CD4-positive, CD25-positive, alpha-beta regulatory T cell (primary cell): ENCODE measurements around the gene OR2A42. TPM values are rescaled to one million over a fixed set of nuclear protein-coding genes. Genes with fewer than 3 reads are reported as not detected.
"Not testable (repeated sequence)": the region's sequence is repeated elsewhere in the genome, so short reads cannot be mapped to it uniquely, and the experiment has no call there.

Experiments
- ATAC-seq, 2 donors: fragments of 150-1000 bp; cut with Tn5 transposase; one replicate each; pipeline ENCODE4 v1.10.0; 2021; ENCODE audit warnings: low read depth in 2 of 2, moderate number of reproducible peaks in 2 of 2, moderate library complexity in 1 of 2
- DNase-seq, 3 donors: peaks; one replicate each; pipeline versions ENCODE4 v3.0.0 to v3.0.0-alpha.2; 2012 to 2022; ENCODE audit warnings: mixed read lengths in 1 of 3
- H3K27ac ChIP-seq: one replicate; pipeline ENCODE4 v1.7.0; 2013; ENCODE audit warnings: mild to moderate bottlenecking, low read length; ENCODE audit not compliant: insufficient read depth, poor library complexity, severe bottlenecking
- H3K27me3 ChIP-seq: one replicate; pipeline ENCODE4 v1.7.0; 2013; ENCODE audit warnings: low read length; ENCODE audit not compliant: control insufficient read depth, insufficient read depth
- H3K36me3 ChIP-seq: one replicate; pipeline ENCODE4 v1.7.0; 2013; ENCODE audit warnings: mild to moderate bottlenecking, low read length, moderate library complexity; ENCODE audit not compliant: control insufficient read depth, insufficient read depth
- H3K4me1 ChIP-seq: 2 replicates; pipeline ENCODE4 v1.7.0; 2013; ENCODE audit warnings: mild to moderate bottlenecking, low read length; ENCODE audit not compliant: insufficient read depth, control insufficient read depth, poor library complexity, severe bottlenecking
- H3K4me3 ChIP-seq: one replicate; pipeline ENCODE4 v1.7.0; 2013; ENCODE audit warnings: low read depth, mild to moderate bottlenecking, low read length, moderate library complexity
- H3K9me3 ChIP-seq, 2 experiments: 1 replicate in 1 of 2; 2 replicates in 1 of 2; pipeline ENCODE4 v1.7.0; 2013; ENCODE audit warnings: low read length in 2 of 2, mild to moderate bottlenecking in 1 of 2, moderate library complexity in 1 of 2; ENCODE audit not compliant: control insufficient read depth in 2 of 2
- H3K27ac Mint-ChIP-seq, 3 donors: one replicate each; pipeline ENCODE4 v1.8.0; 2020 to 2022; ENCODE audit warnings: mild to moderate bottlenecking in 3 of 3, mixed read lengths in 3 of 3, moderate library complexity in 2 of 3
- H3K27me3 Mint-ChIP-seq: one replicate; pipeline ENCODE4 v1.8.0; 2022; ENCODE audit warnings: mild to moderate bottlenecking, mixed read lengths
- H3K36me3 Mint-ChIP-seq: one replicate; pipeline ENCODE4 v1.8.0; 2020; ENCODE audit warnings: mixed read lengths
- H3K4me1 Mint-ChIP-seq, 4 donors: one replicate each; pipeline ENCODE4 v1.8.0; 2020 to 2022; ENCODE audit warnings: mixed read lengths in 4 of 4, mild to moderate bottlenecking in 1 of 4
- H3K4me3 Mint-ChIP-seq, 4 donors: one replicate each; pipeline ENCODE4 v1.8.0; 2020 to 2022; ENCODE audit warnings: mild to moderate bottlenecking in 4 of 4, mixed read lengths in 4 of 4, moderate library complexity in 3 of 4
- H3K9me3 Mint-ChIP-seq, 7 donors: one replicate each; pipeline ENCODE4 v1.8.0; 2020 to 2022; ENCODE audit warnings: mixed read lengths in 7 of 7, mild to moderate bottlenecking in 3 of 7, moderate library complexity in 2 of 7
- polyA plus RNA-seq, 4 donors: library from polyadenylated mRNA; unstranded; fragments of 300-500 nt; fragmentation: Illumina TruSeq; gene quantifications; one replicate each; pipeline ENCODE4 v1.2.3, GENCODE V29; 2021
- total RNA-seq: library from RNA; stranded (reverse); gene quantifications from one replicate; pipeline ENCODE4 v1.2.3, GENCODE V29; 2022

Gene OR2A42
- total and polyA plus RNA-seq, 5 donors from 2014 or later = 0.14 to 0.30 (median 0.24) TPM; not detected in 2

DNA sequence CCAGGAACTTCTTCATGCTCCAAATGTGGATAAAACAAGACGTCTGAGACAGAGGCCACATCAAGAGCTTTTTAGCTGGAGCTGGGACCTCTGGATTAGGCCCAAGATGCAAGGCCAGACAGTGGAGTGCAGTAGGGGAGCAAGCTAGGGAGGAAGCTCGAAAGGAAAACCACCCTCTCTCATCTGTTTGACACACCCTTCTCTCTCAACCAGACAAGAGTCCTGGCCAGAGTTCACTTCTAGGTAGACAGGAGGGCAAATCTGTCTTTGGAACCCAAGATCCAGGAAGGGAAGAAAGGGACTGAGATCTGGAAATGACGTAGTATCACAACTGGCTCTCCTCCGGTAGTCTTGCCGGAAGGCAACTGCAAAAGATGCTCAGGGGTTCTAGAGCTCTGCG, 45.0 kb downstream of the OR2A42 start:
- not testable (repeated sequence) for H3K27me3 ChIP-seq, H3K36me3 ChIP-seq, H3K9me3 ChIP-seq, ATAC-seq, H3K27ac ChIP-seq, DNase-seq, H3K4me3 Mint-ChIP-seq, H3K36me3 Mint-ChIP-seq, H3K9me3 Mint-ChIP-seq, H3K4me1 Mint-ChIP-seq, H3K4me3 ChIP-seq, H3K27ac Mint-ChIP-seq, H3K27me3 Mint-ChIP-seq, H3K4me1 ChIP-seq

- H3K4me1 Mint-ChIP-seq, H3K4me3 Mint-ChIP-seq, DNase-seq, H3K36me3 Mint-ChIP-seq, H3K27ac ChIP-seq, H3K27ac Mint-ChIP-seq, H3K27me3 Mint-ChIP-seq, H3K9me3 Mint-ChIP-seq, H3K4me1 ChIP-seq, H3K9me3 ChIP-seq, H3K27me3 ChIP-seq, H3K36me3 ChIP-seq, H3K4me3 ChIP-seq: not testable (repeated sequence)
- ATAC-seq = peak in 1 of 2 donors; percentile 8
Measured at GRCh38 chr7:144193782-144194181, 45.6 kb downstream of the OR2A42 start.

- not testable (repeated sequence) for H3K4me1 Mint-ChIP-seq, H3K4me3 ChIP-seq, H3K36me3 ChIP-seq, H3K27ac Mint-ChIP-seq, H3K27me3 ChIP-seq, H3K4me3 Mint-ChIP-seq, ATAC-seq, H3K36me3 Mint-ChIP-seq, H3K9me3 ChIP-seq, H3K27ac ChIP-seq, DNase-seq, H3K4me1 ChIP-seq, H3K9me3 Mint-ChIP-seq, H3K27me3 Mint-ChIP-seq
Measured at GRCh38 chr7:144188578-144189171, 50.7 kb downstream of the OR2A42 start.

- DNase-seq, ATAC-seq, H3K4me1 Mint-ChIP-seq, H3K4me3 ChIP-seq, H3K27ac Mint-ChIP-seq, H3K9me3 Mint-ChIP-seq, H3K36me3 Mint-ChIP-seq, H3K9me3 ChIP-seq, H3K27ac ChIP-seq, H3K27me3 ChIP-seq, H3K27me3 Mint-ChIP-seq, H3K4me1 ChIP-seq, H3K4me3 Mint-ChIP-seq, H3K36me3 ChIP-seq: not testable (repeated sequence)
Measured at GRCh38 chr7:144187848-144188247, 51.6 kb downstream of the OR2A42 start.

DNA sequence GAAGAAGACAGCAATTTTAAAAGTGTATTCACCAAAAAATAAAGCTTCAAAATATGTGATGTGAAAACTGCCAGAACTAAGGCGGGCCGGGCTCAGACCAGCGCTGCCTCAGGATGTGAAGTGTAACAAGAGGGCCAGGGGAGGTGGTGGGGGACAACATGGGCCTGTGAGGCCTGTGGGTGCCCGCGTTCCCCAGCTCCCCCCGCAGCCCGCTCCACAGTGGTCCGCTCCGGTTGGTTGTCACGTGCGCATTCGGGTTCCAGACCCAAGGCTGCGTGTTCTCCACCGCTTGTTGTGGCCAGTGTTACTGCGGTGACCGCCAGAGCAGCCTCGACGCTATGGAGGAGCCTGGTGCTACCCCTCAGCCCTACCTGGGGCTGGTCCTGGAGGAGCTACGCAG, 56.2 kb downstream of the OR2A42 start, which contains the start of gene CTAGE4:
CTAGE4 (plus strand) TSS at position 301 of the 400 bp plus-strand sequence; CDS start at position 339, 38 bp downstream.
- H3K9me3 Mint-ChIP-seq, H3K4me3 Mint-ChIP-seq, DNase-seq, H3K4me3 ChIP-seq, H3K27me3 Mint-ChIP-seq, H3K4me1 ChIP-seq, H3K9me3 ChIP-seq, H3K36me3 ChIP-seq, H3K36me3 Mint-ChIP-seq, H3K27me3 ChIP-seq, H3K27ac Mint-ChIP-seq, ATAC-seq, H3K4me1 Mint-ChIP-seq, H3K27ac ChIP-seq: not testable (repeated sequence)

GRCh38 chr7:144179165-144179479, 60.3 kb downstream of the OR2A42 start:
- DNase-seq, H3K4me1 Mint-ChIP-seq, H3K9me3 Mint-ChIP-seq, H3K4me3 ChIP-seq, H3K27ac Mint-ChIP-seq, H3K27me3 ChIP-seq, H3K36me3 Mint-ChIP-seq, ATAC-seq, H3K4me1 ChIP-seq, H3K9me3 ChIP-seq, H3K4me3 Mint-ChIP-seq, H3K27ac ChIP-seq, H3K36me3 ChIP-seq: not testable (repeated sequence)
- H3K27me3 Mint-ChIP-seq = peaks cover 12% of the 10 kb centered on the region

GRCh38 chr7:144178380-144179164, 60.8 kb downstream of the OR2A42 start:
- DNase-seq = peak; percentile 5 to 54 (median 50)

More at GRCh38 chr7:144178380-144179164, 60.8 kb downstream of the OR2A42 start:
- H3K9me3 Mint-ChIP-seq, H3K4me3 Mint-ChIP-seq, H3K4me1 Mint-ChIP-seq, H3K27ac Mint-ChIP-seq, H3K9me3 ChIP-seq, H3K4me1 ChIP-seq, H3K36me3 ChIP-seq, H3K4me3 ChIP-seq, H3K36me3 Mint-ChIP-seq, H3K27ac ChIP-seq, H3K27me3 ChIP-seq: not testable (repeated sequence)
- peak; percentile 74 to 79 for ATAC-seq
- peaks cover 12% of the 10 kb centered on the region for H3K27me3 Mint-ChIP-seq
